Fibroblast of mammary gland (primary cell): ENCODE data around the gene CPNE5.

Source experiments
- DNase-seq: peaks from one replicate; pipeline ENCODE4 v3.0.0-alpha.2; 2010; ENCODE audit warnings: low read depth
- H3K4me3 ChIP-seq: 2 replicates; pipeline ENCODE4 v1.5.1; 2011; ENCODE audit warnings: low read depth, mild to moderate bottlenecking, low read length, moderate library complexity; ENCODE audit not compliant: control insufficient read depth
- TF ChIP-seq, protein P1 (sequence below): conservative IDR thresholded peaks from 2 replicates; pipeline ENCODE4 v1.5.1; 2011; ENCODE audit warnings: low read depth, low read length, inconsistent platforms; ENCODE audit not compliant: control insufficient read depth, insufficient read depth

CPNE5 gene

DNA sequence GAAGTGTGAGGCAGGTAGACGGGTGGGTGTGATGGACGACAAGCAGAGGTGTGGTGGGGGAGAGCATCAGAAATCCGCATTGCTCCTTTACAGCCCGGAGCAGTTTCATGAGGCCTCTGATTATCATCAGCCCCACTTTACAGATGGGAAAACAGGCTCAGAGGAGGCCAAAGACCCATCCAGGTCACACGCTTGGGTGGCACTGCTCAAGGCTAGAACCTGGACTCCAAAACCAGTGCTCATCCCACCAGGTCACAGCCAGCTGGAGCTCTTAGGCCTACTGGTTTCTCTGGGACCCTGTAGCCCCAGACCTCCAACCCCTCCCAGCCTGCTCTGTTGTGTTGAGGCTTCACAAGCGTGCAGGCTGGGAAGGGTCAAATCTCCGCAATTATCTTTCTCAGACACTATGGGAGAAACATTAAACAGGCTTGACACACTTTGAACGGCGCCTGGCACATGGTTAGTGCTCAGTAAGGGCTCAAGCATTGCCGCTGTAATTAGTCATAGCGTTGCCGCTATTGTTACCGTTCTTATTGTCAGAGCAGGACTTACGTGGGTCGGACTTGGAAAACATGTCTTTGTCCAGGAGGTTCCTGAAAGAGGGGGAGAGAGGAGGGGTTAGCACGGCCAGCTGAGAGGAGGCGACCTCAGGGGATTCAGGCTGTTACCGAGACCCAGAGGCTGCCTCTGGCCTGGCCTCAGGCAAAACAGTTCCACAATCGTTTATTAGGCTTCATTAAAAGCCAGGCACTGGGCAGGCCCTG, 16.6 kb downstream of the CPNE5 start:
- peak; percentile 53 for DNase-seq
- TF ChIP-seq, protein P1, sequence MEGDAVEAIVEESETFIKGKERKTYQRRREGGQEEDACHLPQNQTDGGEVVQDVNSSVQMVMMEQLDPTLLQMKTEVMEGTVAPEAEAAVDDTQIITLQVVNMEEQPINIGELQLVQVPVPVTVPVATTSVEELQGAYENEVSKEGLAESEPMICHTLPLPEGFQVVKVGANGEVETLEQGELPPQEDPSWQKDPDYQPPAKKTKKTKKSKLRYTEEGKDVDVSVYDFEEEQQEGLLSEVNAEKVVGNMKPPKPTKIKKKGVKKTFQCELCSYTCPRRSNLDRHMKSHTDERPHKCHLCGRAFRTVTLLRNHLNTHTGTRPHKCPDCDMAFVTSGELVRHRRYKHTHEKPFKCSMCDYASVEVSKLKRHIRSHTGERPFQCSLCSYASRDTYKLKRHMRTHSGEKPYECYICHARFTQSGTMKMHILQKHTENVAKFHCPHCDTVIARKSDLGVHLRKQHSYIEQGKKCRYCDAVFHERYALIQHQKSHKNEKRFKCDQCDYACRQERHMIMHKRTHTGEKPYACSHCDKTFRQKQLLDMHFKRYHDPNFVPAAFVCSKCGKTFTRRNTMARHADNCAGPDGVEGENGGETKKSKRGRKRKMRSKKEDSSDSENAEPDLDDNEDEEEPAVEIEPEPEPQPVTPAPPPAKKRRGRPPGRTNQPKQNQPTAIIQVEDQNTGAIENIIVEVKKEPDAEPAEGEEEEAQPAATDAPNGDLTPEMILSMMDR: no peak
- H3K4me3 ChIP-seq: no peak overlapping the region

DNA sequence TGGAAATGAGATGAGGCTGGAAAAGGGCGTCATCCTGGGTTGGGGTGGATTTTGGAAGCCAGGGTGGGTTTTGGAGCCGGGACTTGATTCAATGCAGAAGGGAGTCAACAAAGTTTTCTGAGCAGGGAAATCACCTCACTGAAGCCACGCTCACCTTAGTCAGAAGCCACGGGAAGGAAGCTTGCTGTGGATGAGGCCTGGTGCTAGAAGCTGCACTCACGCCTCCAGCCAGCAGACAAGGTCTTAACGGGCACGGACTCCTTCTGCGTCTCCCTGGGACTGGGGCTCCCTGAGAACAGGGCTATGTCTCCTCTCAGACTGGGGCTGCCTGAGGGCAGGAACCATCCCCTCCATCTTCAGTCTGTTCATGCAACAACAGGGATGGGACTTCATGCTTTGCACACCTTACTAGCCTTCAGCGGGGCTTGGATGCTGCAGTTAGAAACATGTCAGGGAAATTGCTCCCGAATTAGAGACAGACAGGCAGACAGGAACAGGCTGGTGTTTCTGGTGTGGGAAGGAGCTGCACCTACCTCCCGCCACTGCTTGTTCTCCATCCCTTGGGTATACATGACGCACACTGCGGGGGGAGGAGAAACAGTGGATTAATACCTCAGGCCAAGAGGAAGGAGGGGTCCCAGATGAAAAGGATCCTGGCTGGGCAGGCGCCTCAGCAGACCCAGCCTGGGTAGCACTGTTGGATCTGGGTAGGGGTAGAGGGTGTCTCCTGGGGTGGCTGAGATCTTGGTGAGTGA, 17.5 kb downstream of the CPNE5 start:
- no peak for DNase-seq
- TF ChIP-seq, protein P1: no peak

DNA sequence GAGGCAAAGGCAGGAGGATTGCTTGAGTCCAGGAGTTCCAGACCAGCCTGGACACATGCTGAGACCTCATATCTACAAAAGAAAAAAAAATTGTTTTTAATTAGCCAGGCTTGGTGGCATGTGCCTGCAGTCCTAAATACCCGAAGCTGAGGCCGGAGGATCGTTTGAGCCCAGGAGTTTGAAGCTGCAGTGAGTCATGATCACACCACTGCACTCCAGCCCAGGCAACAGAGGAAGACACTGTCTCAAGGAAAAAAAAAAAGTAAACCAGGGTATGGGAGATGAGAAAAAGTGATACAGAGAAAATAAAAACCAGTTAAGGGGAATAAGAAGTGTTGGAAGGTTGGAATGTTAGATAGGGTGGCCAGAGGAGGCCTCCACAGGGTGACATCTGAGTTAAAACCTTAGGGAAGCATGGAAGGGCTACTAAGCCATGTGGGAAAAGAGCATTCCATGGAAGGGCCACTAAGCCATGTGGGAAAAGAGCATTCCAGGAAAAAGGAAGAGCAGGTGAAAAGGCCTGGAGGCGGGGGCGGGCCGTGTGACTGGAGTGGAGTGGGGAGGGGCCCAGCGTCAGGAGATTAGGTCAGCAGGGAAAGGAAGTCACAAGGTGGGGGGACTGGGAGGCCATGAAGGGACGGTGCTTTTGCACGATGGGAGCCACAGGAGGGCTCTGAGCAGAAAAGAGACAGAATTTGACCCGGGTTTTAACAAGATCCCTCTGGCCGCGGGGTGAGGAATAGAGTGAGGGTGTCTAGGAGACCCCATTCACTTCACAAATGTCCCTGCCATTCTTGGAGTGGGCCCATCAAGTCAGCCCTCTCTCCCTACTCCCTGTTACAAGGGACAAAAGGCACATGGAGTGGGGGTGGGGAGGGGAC, 18.3 kb downstream of the CPNE5 start:
- no peak overlapping the region for H3K4me3 ChIP-seq
- TF ChIP-seq, protein P1: no peak
- DNase-seq: peak; percentile 53

More for the DNA sequence above, 17.5 kb downstream of the CPNE5 start:
- H3K4me3 ChIP-seq: no peak overlapping the region

DNA sequence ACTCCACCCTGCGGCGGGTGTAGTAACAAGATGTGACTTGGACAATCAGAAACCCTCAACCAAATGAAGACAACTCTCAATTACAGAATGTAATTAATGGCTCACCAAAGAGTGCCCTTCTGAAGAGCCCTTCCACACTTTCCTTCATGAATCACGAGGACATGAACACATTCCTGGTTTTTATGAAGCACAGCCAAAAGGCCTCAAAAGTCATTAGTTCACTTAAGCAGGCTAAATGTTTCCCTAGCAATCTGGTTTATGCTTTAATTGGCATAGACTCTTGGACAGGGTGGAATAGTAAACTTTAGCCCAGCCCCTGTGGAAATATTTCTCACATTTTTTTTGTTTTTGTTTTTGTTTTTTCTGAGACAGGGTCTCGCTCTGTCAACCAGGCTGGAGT, 20.5 kb downstream of the CPNE5 start:
- H3K4me3 ChIP-seq: no peak overlapping the region
- TF ChIP-seq, protein P1: no peak
- no peak for DNase-seq

DNA sequence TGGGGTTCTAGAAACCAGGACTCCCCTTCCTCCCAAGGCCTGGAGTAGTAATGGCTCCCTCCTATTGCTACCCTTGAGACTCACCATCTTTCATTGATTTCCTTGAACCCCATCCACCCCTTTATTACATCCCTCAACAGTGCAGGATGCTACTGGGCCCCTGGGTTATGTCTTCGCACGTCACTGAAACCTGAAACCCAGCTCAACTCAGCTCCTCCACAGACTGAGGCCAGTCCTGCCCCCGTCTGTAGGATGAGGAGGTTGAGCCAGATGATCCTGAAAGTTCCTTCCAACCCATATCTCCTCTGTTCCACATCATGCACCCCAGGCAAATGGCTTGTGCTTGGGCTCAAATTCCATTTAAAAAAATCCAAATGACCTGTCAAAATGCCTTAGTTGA, 21.4 kb downstream of the CPNE5 start:
- H3K4me3 ChIP-seq: no peak overlapping the region
- DNase-seq: no peak
- TF ChIP-seq, protein P1: no peak

DNA sequence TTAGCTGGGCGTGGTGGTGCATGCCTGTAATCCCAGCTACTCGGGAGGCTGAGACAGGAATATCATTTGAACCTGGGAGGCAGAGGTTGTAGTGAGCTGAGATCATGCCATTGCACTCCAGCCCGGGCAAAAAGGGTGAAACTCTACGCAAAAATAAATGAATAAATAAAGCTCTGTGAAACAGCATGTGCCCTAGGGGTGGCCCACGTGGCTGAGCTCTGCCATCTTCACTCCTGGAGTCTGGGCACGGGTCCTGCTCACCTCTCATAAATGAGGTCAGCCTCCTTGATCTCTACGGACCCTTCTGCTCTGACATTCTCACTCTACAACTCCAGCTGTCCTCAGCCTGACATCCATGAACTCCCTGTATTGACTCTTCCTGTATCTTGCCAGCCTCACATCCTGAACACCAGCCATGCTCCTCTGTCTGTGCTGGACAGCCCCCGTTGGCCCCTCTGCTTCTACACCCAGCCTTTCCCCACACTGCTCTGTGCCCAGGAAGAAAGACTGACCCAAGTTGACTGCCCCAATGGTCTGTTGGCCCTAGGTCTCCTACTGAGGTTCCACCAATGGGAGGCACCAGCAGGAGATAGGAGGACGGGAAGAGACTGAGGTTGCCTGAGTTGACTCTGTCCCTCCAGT, 21.9 kb downstream of the CPNE5 start:
- no peak for DNase-seq

More for the DNA sequence above, 21.9 kb downstream of the CPNE5 start:
- H3K4me3 ChIP-seq: no peak overlapping the region
- TF ChIP-seq, protein P1: no peak
